GM12892 (cell line): ENCODE data around the gene MAPRE2.

Experiments used
- DNase-seq: peaks from one replicate; pipeline ENCODE4 v3.0.0; 2011; ENCODE audit not compliant: insufficient read length
- FAIRE-seq: peaks from 2 replicates; lab custom pipeline; 2011; peaks lifted over from hg19 to GRCh38; lab: Jason Lieb, UNC
- POLR2A ChIP-seq: IDR thresholded peaks from 2 replicates; pipeline ENCODE4 v1.6.1; 2011; ENCODE audit warnings: low read depth, low read length, control low read depth
- POLR2AphosphoS5 ChIP-seq: IDR thresholded peaks from 2 replicates; pipeline ENCODE4 v1.6.1; 2011; ENCODE audit warnings: low read depth, low read length, control low read depth
- TAF1 ChIP-seq: IDR thresholded peaks from 2 replicates; pipeline ENCODE4 v1.6.1; 2011; ENCODE audit warnings: low read depth, mild to moderate bottlenecking, control low read depth, low read length, borderline replicate concordance

The MAPRE2 gene

GRCh38 chr18:35121531-35121930 lies 80.3 kb downstream of the MAPRE2 start:
- no peak for DNase-seq
- FAIRE-seq, result no peak
- TF ChIP-seq POLR2AphosphoS5 (no peak), POLR2A (no peak), TAF1 (no peak)

GRCh38 chr18:35122586-35123224 lies 81.5 kb downstream of the MAPRE2 start:
- DNase-seq, result no peak
- FAIRE-seq, result no peak
- TF ChIP-seq POLR2A, result no peak
- TF ChIP-seq POLR2AphosphoS5, result no peak
- no peak for TF ChIP-seq TAF1

GRCh38 chr18:35123811-35124210 lies 82.6 kb downstream of the MAPRE2 start:
- FAIRE-seq, result no peak
- DNase-seq, result no peak
- TF ChIP-seq POLR2A (no peak), POLR2AphosphoS5 (no peak), TAF1 (no peak)

GRCh38 chr18:35127201-35127600 lies 86.0 kb downstream of the MAPRE2 start:
- TF ChIP-seq POLR2A (no peak), TAF1 (no peak), POLR2AphosphoS5 (no peak)
- FAIRE-seq, result no peak
- no peak for DNase-seq

- TF ChIP-seq POLR2A (no peak), TAF1 (no peak), POLR2AphosphoS5 (no peak)
- FAIRE-seq, result no peak
- no peak for DNase-seq
Observed at GRCh38 chr18:35128675-35129074, 87.5 kb downstream of the MAPRE2 start.

- no peak for DNase-seq
- no peak for TF ChIP-seq POLR2AphosphoS5
- no peak for TF ChIP-seq TAF1
- no peak for TF ChIP-seq POLR2A
- no peak for FAIRE-seq
Observed at GRCh38 chr18:35130236-35130635, 89.0 kb downstream of the MAPRE2 start.

GRCh38 chr18:35131387-35132020 lies 90.3 kb downstream of the MAPRE2 start:
- FAIRE-seq (no peak), DNase-seq (no peak)
- TF ChIP-seq POLR2AphosphoS5 (no peak), POLR2A (no peak), TAF1 (no peak)

GRCh38 chr18:35132021-35132902 lies 91.0 kb downstream of the MAPRE2 start:
- FAIRE-seq (no peak), DNase-seq (no peak)
- TF ChIP-seq POLR2AphosphoS5 (no peak), POLR2A (no peak), TAF1 (no peak)

GRCh38 chr18:35134190-35134730 lies 93.0 kb downstream of the MAPRE2 start:
- FAIRE-seq (no peak), DNase-seq (no peak)
- TF ChIP-seq POLR2AphosphoS5 (no peak), POLR2A (no peak), TAF1 (no peak)

- FAIRE-seq (no peak), DNase-seq (no peak)
- no peak for TF ChIP-seq POLR2A
- no peak for TF ChIP-seq TAF1
- TF ChIP-seq POLR2AphosphoS5, result no peak
Observed at GRCh38 chr18:35134791-35135531, 93.7 kb downstream of the MAPRE2 start.

GRCh38 chr18:35136248-35136647 lies 95.0 kb downstream of the MAPRE2 start:
- FAIRE-seq (no peak), DNase-seq (no peak)
- TF ChIP-seq POLR2A (no peak), POLR2AphosphoS5 (no peak), TAF1 (no peak)
